IPS-NIHi11 (cell line): ENCODE data around the gene MYH10.

Experiments
- DNase-seq: peaks from one replicate; pipeline ENCODE4 v3.0.0; 2012; ENCODE audit warnings: mixed read lengths, low spot score

The MYH10 gene

GRCh38 chr17:8494506-8495111 is 135.9 kb downstream of the MYH10 start:
- no peak for DNase-seq

DNA sequence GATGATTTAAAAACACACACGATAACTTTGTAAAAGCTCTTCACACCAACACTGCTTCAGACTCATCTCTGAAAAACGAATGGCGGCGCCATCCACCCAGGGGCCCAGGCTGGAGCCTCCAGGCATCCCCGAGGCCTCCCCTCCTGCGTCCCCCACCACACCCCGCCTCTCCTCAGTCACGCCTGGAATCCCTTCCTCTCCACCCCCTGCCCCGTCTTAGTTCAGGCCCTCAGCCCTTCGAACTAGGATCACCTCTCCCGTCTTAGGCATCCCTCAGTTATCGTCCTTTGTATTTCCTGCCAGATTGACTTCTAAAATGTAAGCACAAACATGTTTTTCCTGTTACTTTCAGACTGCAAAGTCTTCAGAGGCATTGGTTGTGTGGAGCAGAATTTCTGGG is 136.5 kb downstream of the MYH10 start:
- DNase-seq: no peak

DNA sequence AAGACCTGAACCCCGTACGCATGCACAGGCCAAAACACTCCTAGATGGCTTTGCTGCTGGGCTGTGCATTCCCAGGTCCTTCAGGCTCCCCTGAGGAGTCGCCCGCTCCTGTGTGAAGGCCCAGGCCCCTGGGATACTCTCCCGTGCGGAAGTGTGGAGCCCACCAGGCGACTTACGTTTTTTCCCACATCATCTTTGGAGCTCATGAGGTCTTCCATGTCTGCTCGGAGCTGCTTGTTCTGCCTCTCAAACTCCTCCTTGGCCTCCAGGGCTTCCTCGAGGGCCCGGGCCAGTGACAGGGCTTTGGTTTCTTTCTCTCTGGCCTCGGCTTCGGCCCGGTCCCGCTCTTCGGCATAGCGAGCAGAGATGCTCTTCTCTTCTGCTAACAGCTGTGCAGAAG is 138.4 kb downstream of the MYH10 start:
- DNase-seq: no peak

DNA sequence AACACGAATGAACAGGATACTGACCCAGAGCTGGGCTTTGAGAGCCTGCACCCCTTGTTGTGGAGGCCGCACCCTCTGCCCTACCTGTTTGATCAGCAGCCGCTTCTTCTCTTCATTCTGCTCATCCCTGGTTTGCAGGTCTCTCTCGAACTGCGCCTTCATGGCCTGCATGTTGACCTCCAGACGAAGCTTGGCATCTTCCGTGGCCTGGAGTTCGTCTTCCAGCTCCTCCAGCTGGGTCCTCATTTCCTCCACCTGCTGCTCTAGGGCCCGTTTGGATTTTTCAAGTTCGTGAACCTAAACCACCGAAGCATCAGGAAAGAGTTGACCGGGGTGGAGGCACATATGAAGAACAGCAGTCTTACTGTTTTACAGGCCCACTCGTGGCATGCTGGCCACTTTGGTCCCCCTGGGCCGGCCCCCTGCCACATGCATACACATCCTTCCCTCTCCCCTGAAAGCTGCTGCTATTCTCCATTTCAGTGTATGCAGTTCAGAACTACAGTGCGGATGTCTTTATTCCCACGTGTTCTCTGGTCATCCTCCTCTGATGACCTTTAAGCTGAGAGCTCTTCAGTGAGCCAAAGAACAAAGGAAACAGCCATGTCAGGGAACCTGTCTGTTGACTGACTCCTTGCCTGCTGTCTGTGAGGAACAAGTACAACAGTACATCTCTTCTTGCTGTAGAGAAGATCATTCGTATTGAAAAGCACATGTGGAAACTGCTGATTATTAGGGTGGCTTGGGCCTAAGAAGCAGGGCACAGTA is 140.1 kb downstream of the MYH10 start:
- DNase-seq: no peak

DNA sequence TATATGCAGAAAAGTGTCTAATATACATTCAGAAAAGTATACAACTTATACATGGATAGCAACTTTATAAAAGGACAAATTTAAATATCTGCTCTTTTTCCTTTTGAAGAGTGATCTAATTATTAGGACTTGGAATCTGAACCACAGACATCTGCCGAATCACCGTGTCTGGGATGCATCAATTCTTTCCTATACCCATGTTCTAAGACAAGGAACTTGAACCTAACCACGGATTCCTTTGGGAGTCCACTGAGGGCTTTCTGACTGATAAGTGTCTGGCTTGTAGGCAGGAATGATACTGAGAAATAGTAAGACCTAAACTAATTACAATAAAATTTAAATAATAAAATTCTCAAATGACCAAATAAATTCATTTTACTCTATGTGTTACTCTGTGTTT is 140.7 kb downstream of the MYH10 start:
- DNase-seq: no peak

DNA sequence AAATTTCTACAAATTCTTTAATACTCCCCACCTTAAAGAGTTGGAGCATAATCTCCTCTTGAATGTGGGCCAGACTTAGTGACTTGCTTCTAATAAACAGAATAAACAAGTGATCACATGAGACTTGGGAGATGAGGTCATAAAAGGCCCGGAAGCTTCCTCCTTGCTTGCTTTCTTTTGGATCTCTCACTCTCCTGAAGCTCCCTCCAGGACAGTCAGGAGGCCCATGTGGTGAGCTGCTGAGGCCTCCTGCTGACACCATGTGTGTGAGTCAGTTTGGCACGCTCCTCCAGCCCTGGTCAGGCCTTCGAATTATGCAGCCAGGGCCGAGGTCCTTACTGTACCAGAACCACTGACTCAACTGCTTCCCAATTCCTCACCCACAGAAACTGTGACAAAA is 141.6 kb downstream of the MYH10 start:
- no peak for DNase-seq

DNA sequence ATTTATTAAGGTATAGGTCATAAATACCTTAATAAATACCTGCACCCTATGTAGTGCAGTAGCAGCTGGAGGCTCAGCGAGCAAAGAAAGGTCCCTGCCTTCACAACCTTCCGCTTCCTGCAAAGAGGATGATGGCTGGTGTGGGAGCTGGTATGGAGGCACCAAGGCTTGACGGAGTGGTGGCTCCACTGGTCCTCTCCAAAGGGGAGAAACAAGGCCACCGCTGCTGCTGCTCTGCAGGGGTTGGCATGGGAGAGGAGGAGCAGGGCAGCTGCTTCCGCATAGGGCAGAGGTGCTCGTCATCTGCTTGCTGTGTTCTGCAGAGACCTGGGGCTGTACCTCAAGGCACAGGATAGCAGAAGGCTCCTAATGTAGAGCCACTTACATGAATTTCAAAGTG is 142.0 kb downstream of the MYH10 start:
- DNase-seq: no peak

GRCh38 chr17:8487743-8488142 is 142.8 kb downstream of the MYH10 start:
- no peak for DNase-seq

- DNase-seq: no peak
These were observed 143.3 kb downstream of the MYH10 start for GRCh38 chr17:8487130-8487645.

DNA sequence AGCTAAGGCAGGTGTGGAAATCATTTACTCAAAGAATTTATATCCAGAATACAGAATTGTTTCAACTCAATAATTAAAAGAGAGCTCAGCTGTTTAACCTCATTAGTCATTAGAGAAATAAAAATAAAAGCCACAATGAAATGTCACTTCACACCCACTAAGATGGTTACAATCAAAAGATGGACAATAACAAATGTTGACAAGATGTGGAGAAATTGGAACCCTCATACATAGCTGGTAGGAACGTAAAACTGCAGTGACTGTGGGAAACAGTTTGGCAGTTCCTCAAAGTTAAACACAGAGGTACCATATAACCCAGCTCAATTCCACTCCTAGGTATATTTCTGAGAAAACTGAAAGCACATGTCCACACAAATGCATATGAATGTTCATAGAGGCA is 145.0 kb downstream of the MYH10 start:
- no peak for DNase-seq

- DNase-seq: no peak
These were observed 146.1 kb downstream of the MYH10 start for GRCh38 chr17:8484465-8484864.

DNA sequence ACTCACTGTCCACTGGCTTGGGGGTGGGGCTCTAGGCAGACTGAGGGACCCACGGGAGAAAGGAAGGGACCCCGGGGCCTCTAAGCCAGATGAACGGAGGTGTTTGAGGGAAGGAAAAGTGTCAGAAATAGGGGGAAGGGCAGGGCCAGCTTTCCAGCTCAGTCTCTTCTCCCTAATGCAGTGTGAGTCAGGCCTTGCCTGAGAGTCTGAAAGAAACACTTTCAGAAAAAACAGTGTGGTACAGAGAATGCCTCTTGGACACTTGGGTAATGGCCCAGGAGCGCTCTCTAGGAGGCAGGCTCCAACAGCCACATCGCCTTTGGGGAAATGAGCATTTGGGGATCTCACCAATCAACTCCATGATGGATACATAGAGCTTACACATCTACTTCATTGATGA is 148.0 kb downstream of the MYH10 start:
- no peak for DNase-seq

DNA sequence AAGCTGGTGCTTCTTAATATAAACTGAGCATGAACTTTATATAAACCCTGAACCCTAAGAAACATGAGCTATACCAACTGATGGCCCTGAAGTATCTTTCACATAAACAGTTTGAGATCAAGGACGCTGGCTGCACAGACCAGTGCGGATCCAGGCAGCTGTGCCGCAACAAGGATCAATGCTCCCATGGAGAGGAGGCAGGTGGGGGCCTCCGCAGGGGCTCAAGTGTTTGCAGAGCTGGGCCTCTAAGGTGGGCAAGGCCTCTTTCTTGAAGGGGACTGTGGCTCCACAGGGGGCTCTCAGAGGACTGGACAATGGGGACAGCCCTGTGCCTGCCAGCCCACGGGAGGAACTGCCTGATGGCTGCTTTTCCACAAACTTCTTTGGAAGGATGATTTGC is 148.8 kb downstream of the MYH10 start:
- DNase-seq: no peak

DNA sequence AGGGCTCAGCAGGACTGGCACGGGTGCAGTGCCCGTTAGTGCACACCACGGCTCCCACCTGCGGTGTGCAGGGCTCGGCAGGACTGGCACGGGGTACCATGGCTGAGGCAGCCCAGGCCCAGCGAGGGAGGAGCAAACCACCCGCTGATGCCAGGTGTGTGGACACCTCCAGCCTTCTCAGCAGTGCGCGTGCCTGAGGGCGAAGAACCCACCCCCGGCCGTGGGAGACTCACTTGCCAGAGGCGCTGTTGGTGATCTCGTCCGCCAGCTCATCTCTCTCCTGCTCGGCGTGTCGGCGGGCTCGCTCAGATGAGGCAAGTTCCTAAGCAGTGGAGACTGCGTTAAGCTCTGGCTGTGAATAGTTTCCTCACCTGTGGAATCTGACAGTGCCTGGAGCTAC is 149.4 kb downstream of the MYH10 start:
- no peak for DNase-seq

GRCh38 chr17:8480011-8480976 is 150.2 kb downstream of the MYH10 start:
- DNase-seq: no peak

- no peak for DNase-seq
These were observed 151.0 kb downstream of the MYH10 start for GRCh38 chr17:8479431-8479947.

DNA sequence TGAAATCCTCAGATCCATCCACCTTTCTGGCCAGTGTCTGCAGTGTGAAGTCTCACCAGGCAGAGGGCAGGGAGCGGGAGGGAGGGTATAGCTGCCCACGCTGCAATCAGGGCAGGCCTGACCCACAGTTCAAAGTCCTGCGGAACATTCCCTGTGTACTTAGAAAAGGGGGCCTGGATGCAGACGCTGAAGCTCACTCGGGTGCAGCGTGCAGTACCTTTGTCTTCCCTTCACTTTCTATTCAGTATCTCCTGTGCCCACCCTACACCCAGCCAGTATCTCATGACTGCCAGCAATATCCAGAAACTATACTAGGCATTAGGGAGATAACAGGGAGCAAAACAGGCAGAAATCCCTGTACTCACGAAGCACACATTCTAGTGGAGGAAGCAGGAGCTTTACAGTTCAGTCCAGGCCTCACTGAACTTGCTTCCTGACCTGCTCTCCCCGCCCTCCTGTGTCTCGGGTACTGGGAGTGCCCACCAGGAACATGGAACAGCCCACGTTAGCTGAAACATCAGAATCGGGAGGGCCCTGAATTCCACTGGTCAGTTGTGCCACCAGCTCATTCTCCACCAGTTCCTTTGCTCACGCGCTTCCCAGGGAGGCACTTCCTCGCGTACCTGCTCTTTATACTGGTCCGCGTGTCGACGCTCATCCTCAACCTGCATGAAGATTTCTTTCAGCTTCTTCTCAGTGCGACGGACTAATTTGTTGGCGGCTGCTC is 152.6 kb downstream of the MYH10 start:
- DNase-seq: no peak

- no peak for DNase-seq
These were observed 153.4 kb downstream of the MYH10 start for GRCh38 chr17:8477171-8477570.

- DNase-seq: no peak
These were observed 153.8 kb downstream of the MYH10 start for GRCh38 chr17:8476741-8477140.

- no peak for DNase-seq
These were observed 154.7 kb downstream of the MYH10 start for GRCh38 chr17:8475781-8476180.

DNA sequence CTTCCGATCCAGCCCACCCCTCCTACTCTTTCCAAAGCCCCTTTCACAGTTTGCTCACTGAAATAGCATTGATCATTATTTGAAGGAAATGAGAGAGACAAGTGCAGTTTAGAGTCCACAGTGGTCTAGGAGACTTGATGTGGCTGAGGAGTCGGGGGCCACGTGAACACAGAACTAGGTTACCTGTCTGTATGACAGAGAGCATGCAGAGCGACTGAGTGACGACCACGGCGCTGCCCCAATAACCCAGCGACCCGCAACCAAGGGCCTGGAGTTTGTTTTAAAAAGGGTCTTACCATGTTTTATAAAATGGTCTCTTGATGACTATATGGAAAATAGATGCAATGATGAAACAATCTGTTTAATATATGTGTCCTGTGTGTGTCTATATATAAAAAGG is 155.3 kb downstream of the MYH10 start:
- DNase-seq: no peak

DNA sequence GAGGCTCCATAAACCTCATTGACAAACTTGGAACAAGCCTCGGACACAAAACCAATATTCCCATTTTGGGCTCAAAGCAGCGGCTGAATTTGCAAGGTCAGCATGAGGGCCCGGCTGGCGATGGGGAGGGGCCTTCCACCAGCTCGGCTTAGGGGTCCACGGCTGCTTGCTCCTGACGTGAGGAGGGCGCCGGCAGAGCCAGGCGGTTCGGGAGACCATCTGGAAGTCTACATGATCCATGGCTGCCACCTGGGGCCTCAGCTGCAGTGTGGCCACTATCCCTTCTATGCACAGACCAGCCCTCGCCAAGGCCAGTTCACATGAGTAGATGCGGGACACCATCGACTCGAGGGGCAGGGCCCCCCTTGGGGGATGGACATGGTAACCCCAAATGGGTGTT is 155.7 kb downstream of the MYH10 start:
- DNase-seq: no peak
